IMR-90 (cell line): ENCODE measurements around the gene IRAK2.

Experiments used
- BHLHE40 ChIP-seq: fragments of 150-350 bp; IDR thresholded peaks from 2 replicates; pipeline ENCODE4 v1.6.1; 2016; ENCODE audit warnings: mild to moderate bottlenecking, low read depth, low read length
- CTCF ChIP-seq: conservative IDR thresholded peaks from 2 replicates; pipeline ENCODE4 v1.5.1; 2012; ENCODE audit warnings: mild to moderate bottlenecking, low read depth, low read length, improper control_type of control experiment
- FOS ChIP-seq: fragments of 150-350 bp; IDR thresholded peaks from 2 replicates; pipeline ENCODE4 v1.6.1; 2016; ENCODE audit warnings: low read depth, low read length
- MAFK ChIP-seq: IDR thresholded peaks from 2 replicates; pipeline ENCODE4 v1.6.1; 2012; ENCODE audit warnings: low read depth, low read length, improper control_type of control experiment
- POLR2A ChIP-seq: IDR thresholded peaks from 2 replicates; pipeline ENCODE4 v1.6.1; 2012; ENCODE audit warnings: mild to moderate bottlenecking, low read depth, low read length
- RAD21 ChIP-seq: IDR thresholded peaks from 2 replicates; pipeline ENCODE4 v1.6.1; 2012; ENCODE audit warnings: low read length, improper control_type of control experiment
- RCOR1 ChIP-seq: IDR thresholded peaks from 2 replicates; pipeline ENCODE4 v1.6.1; 2012; ENCODE audit warnings: mild to moderate bottlenecking, low read length, improper control_type of control experiment; ENCODE audit not compliant: insufficient replicate concordance
- SMC3 ChIP-seq: fragments of 150-350 bp; IDR thresholded peaks from 2 replicates; pipeline ENCODE4 v1.6.1; 2016; ENCODE audit warnings: low read depth, mild to moderate bottlenecking, antibody characterized with exemption, low read length, moderate library complexity
- TF ChIP-seq, protein P1 (sequence below): fragments of 150-350 bp; IDR thresholded peaks from 2 replicates; pipeline ENCODE4 v1.6.1; 2016; ENCODE audit warnings: low read depth, mild to moderate bottlenecking, low read length, moderate library complexity, borderline replicate concordance

DNA sequence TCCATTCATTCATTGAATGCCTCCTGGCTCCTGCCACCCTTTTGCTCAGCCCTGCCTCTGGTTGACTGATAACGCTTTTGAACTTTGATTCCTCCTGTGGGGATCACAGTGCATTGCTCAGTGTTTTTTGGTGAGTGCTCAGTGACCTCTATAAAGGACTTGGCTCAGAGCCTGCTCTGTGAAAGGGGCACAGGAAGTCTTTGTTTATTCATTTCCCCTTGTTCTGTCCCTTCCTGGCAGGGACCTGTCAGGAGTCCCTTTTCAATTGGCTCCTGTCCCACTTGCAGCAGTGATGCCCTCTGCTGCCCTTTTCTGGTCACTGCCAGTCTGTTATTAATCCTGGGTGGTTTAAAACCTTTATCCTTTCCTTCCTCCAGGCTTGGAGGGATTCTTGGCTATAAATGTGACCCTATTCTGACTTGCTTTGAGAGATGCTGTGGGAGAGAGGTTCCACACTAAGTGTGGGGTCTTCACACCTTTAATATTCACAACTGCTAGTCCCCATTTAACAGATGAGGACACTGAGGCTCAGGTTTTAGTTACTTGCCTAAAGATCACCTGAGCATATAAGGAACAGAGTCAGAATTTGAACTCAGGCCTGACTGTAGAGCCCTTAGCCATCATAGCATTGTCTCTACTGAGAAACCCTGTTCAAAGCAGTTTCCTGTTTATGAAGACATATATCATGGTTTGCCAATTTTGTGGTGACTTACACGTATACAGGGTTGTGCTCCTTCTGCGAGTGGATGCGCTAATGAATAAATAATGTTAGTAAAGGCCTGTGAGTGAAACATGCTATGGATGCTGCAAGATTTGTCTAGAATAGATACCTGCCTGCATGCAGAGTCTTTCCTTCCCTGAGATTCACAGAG lies 60.3 kb downstream of the IRAK2 start:
- no peak for TF ChIP-seq MAFK
- TF ChIP-seq RAD21 = peak; percentile 86
- TF ChIP-seq FOS = no peak
- peak; percentile 84 for TF ChIP-seq CTCF
- TF ChIP-seq POLR2A = no peak
- peak; percentile 94 for TF ChIP-seq SMC3
- peak; percentile 13; the same call in 1 of the 2 replicates for TF ChIP-seq BHLHE40
- TF ChIP-seq, protein P1, sequence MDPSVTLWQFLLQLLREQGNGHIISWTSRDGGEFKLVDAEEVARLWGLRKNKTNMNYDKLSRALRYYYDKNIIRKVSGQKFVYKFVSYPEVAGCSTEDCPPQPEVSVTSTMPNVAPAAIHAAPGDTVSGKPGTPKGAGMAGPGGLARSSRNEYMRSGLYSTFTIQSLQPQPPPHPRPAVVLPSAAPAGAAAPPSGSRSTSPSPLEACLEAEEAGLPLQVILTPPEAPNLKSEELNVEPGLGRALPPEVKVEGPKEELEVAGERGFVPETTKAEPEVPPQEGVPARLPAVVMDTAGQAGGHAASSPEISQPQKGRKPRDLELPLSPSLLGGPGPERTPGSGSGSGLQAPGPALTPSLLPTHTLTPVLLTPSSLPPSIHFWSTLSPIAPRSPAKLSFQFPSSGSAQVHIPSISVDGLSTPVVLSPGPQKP = no peak
- no peak for TF ChIP-seq RCOR1
